Stimulated activated CD8-positive, alpha-beta memory T cell treated with anti-CD3 and anti-CD28 coated beads, Interleukin-15, amount 100 ng/mL, for 4 hours (primary cell): Measurements from ENCODE around the gene CC2D1A.
"Not testable (repeated sequence)": the region's sequence is repeated elsewhere in the genome, so short reads cannot be mapped to it uniquely, and the experiment has no call there.

Source experiments
- DNase-seq, 2 donors: peaks; one replicate each; pipeline ENCODE4 v3.0.0-alpha.2; 2020; ENCODE audit warnings: low read depth in 2 of 2

CC2D1A gene

GRCh38 chr19:13961826-13962698 lies 56.1 kb downstream of the CC2D1A start:
- no peak for DNase-seq

- DNase-seq: no peak
Observed at GRCh38 chr19:13962699-13963602, 57.0 kb downstream of the CC2D1A start.

GRCh38 chr19:13963603-13964105 lies 57.7 kb downstream of the CC2D1A start:
- no peak for DNase-seq

GRCh38 chr19:13964776-13965175 lies 58.8 kb downstream of the CC2D1A start:
- DNase-seq: no peak

GRCh38 chr19:13965377-13965896 lies 59.4 kb downstream of the CC2D1A start:
- DNase-seq: no peak

GRCh38 chr19:13965926-13966683 lies 60.1 kb downstream of the CC2D1A start:
- no peak for DNase-seq

- DNase-seq: no peak
Observed at GRCh38 chr19:13966684-13967128, 60.7 kb downstream of the CC2D1A start.

GRCh38 chr19:13967206-13967605 lies 61.2 kb downstream of the CC2D1A start:
- not testable (repeated sequence) for DNase-seq

GRCh38 chr19:13968383-13968935 lies 62.5 kb downstream of the CC2D1A start:
- no peak for DNase-seq

GRCh38 chr19:13968999-13969398 lies 63.0 kb downstream of the CC2D1A start:
- DNase-seq: no peak

- DNase-seq: no peak
Observed at GRCh38 chr19:13969897-13970296, 63.9 kb downstream of the CC2D1A start.

- DNase-seq: not testable (repeated sequence)
Observed at GRCh38 chr19:13971868-13972267, 65.9 kb downstream of the CC2D1A start.

GRCh38 chr19:13972368-13973155 lies 66.6 kb downstream of the CC2D1A start:
- DNase-seq: no peak

- not testable (repeated sequence) for DNase-seq
Observed at GRCh38 chr19:13973479-13973878, 67.5 kb downstream of the CC2D1A start.

GRCh38 chr19:13974073-13974472 lies 68.1 kb downstream of the CC2D1A start:
- no peak for DNase-seq

GRCh38 chr19:13975870-13976269 lies 69.9 kb downstream of the CC2D1A start:
- no peak for DNase-seq

- DNase-seq: no peak
Observed at GRCh38 chr19:13976446-13976845, 70.4 kb downstream of the CC2D1A start.

GRCh38 chr19:13977803-13978202 lies 71.8 kb downstream of the CC2D1A start:
- DNase-seq: no peak

- DNase-seq: no peak
Observed at GRCh38 chr19:13978351-13979243, 72.6 kb downstream of the CC2D1A start.
